SKM-1 treated with dmso at 0.1 percent for 144 hours (cell line): ENCODE results near the gene CIDEA.
A peak's percentile ranks its signal among the peaks of the same experiment; 100 is the strongest.

ENCODE experiments used
- DNase-seq: peaks from one replicate; lab custom pipeline; 2025; ENCODE audit not compliant: unreplicated experiment; lab: John Stamatoyannopoulos, UW

CIDEA gene

GRCh38 chr18:12271376-12272235, 17.4 kb downstream of the CIDEA start:
- DNase-seq = peak; percentile 54

- DNase-seq = no peak
Measured at GRCh38 chr18:12274793-12275192, 20.6 kb downstream of the CIDEA start.

GRCh38 chr18:12276736-12277554, 22.8 kb downstream of the CIDEA start:
- DNase-seq = no peak

GRCh38 chr18:12278215-12278671, 24.1 kb downstream of the CIDEA start:
- no peak for DNase-seq

- no peak for DNase-seq
Measured at GRCh38 chr18:12278741-12279682, 24.9 kb downstream of the CIDEA start.

GRCh38 chr18:12279781-12280531, 25.8 kb downstream of the CIDEA start:
- no peak for DNase-seq

GRCh38 chr18:12281861-12282260, 27.7 kb downstream of the CIDEA start:
- no peak for DNase-seq

- DNase-seq = no peak
Measured at GRCh38 chr18:12282442-12283039, 28.4 kb downstream of the CIDEA start.

GRCh38 chr18:12283256-12283655, 29.1 kb downstream of the CIDEA start:
- no peak for DNase-seq

GRCh38 chr18:12283666-12284065, 29.5 kb downstream of the CIDEA start:
- DNase-seq = no peak

- DNase-seq = no peak
Measured at GRCh38 chr18:12287131-12287681, 33.0 kb downstream of the CIDEA start.

- DNase-seq = no peak
Measured at GRCh38 chr18:12287684-12288402, 33.7 kb downstream of the CIDEA start.

- DNase-seq = no peak
Measured at GRCh38 chr18:12288403-12288755, 34.2 kb downstream of the CIDEA start.

GRCh38 chr18:12290086-12290485, 35.9 kb downstream of the CIDEA start:
- no peak for DNase-seq

- DNase-seq = no peak
Measured at GRCh38 chr18:12291161-12291560, 37.0 kb downstream of the CIDEA start.

- no peak for DNase-seq
Measured at GRCh38 chr18:12291690-12292089, 37.5 kb downstream of the CIDEA start.

- no peak for DNase-seq
Measured at GRCh38 chr18:12293831-12294230, 39.7 kb downstream of the CIDEA start.

GRCh38 chr18:12295389-12296086, 41.4 kb downstream of the CIDEA start:
- no peak for DNase-seq
